Liver (tissue), 9 donors: Measurements from ENCODE around the gene ZCCHC4. TPM values are rescaled to one million over a fixed set of nuclear protein-coding genes. Genes with fewer than 3 reads are reported as not detected.

Experiments
- DNase-seq: peaks from one replicate; pipeline ENCODE4 v3.0.0-alpha.2; 2017; ENCODE audit warnings: low spot score
- H3K27ac ChIP-seq, 2 donors: one replicate each; pipeline ENCODE4 v1.7.0; 2013; ENCODE audit warnings: inconsistent platforms in 2 of 2, low read length in 2 of 2, control low read depth in 1 of 2, low read depth in 1 of 2, mild to moderate bottlenecking in 1 of 2
- H3K27me3 ChIP-seq, 4 donors: one replicate each; pipeline versions ENCODE4 v1.6.1 to v1.7.0; 2013; ENCODE audit warnings: low read length in 3 of 4, inconsistent platforms in 1 of 4, mild to moderate bottlenecking in 1 of 4, moderate library complexity in 1 of 4; ENCODE audit not compliant: control insufficient read depth in 4 of 4, insufficient read depth in 4 of 4
- H3K36me3 ChIP-seq, 4 donors: one replicate each; pipeline versions ENCODE4 v1.6.1 to v1.7.0; 2013; ENCODE audit warnings: low read length in 3 of 4, mild to moderate bottlenecking in 3 of 4, low read depth in 1 of 4, moderate library complexity in 1 of 4; ENCODE audit not compliant: control insufficient read depth in 4 of 4, insufficient read depth in 3 of 4
- H3K4me1 ChIP-seq, 4 donors: one replicate each; pipeline versions ENCODE4 v1.6.1 to v1.7.0; 2013; ENCODE audit warnings: low read length in 3 of 4, mild to moderate bottlenecking in 3 of 4, moderate library complexity in 1 of 4; ENCODE audit not compliant: control insufficient read depth in 4 of 4, insufficient read depth in 4 of 4
- H3K4me3 ChIP-seq, 3 donors: one replicate each; pipeline versions ENCODE4 v1.6.1 to v1.7.0; 2013; ENCODE audit warnings: low read length in 3 of 3, control low read depth in 1 of 3, low read depth in 1 of 3, mild to moderate bottlenecking in 1 of 3
- H3K9ac ChIP-seq, 2 donors: one replicate each; pipeline ENCODE4 v1.7.0; 2013; ENCODE audit warnings: low read length in 2 of 2, mild to moderate bottlenecking in 2 of 2, moderate library complexity in 2 of 2, control low read depth in 1 of 2, low read depth in 1 of 2
- H3K9me3 ChIP-seq, 4 donors: one replicate each; pipeline versions ENCODE4 v1.6.1 to v1.7.0; 2013; ENCODE audit warnings: low read length in 3 of 4; ENCODE audit not compliant: control insufficient read depth in 4 of 4
- EGR1 ChIP-seq, 2 donors: IDR thresholded peaks; 2 replicates each; pipeline ENCODE4 v1.6.1; 2016 to 2018; ENCODE audit warnings: antibody characterized with exemption in 2 of 2, low read depth in 2 of 2
- GABPA ChIP-seq, 2 donors: IDR thresholded peaks in 1 of 2; conservative IDR thresholded peaks in 1 of 2; 2 replicates each; pipeline ENCODE4 v1.6.1; 2016; ENCODE audit warnings: antibody characterized with exemption in 2 of 2, mild to moderate bottlenecking in 1 of 2, moderate library complexity in 1 of 2
- HNF4A ChIP-seq, 2 donors: conservative IDR thresholded peaks; 2 replicates each; pipeline ENCODE4 v1.6.1; 2016; ENCODE audit warnings: antibody characterized with exemption in 2 of 2, mild to moderate bottlenecking in 2 of 2
- HNF4G ChIP-seq: IDR thresholded peaks from 2 replicates; pipeline ENCODE4 v1.6.1; 2016; ENCODE audit warnings: antibody characterized with exemption
- JUND ChIP-seq, 2 donors: IDR thresholded peaks; 2 replicates each; pipeline ENCODE4 v1.6.1; 2016; ENCODE audit warnings: antibody characterized with exemption in 2 of 2
- NR2F2 ChIP-seq: IDR thresholded peaks from 2 replicates; pipeline ENCODE4 v1.6.1; 2016; ENCODE audit warnings: antibody characterized with exemption
- RAD21 ChIP-seq, 2 donors: IDR thresholded peaks; 2 replicates each; pipeline ENCODE4 v1.6.1; 2016; ENCODE audit warnings: antibody characterized with exemption in 2 of 2, mild to moderate bottlenecking in 2 of 2
- RXRA ChIP-seq, 2 donors: IDR thresholded peaks; 2 replicates each; pipeline ENCODE4 v1.6.1; 2017 to 2018; ENCODE audit warnings: antibody characterized with exemption in 2 of 2, mild to moderate bottlenecking in 1 of 2
- SP1 ChIP-seq: IDR thresholded peaks from 2 replicates; pipeline ENCODE4 v1.6.1; 2018; ENCODE audit warnings: antibody characterized with exemption, mild to moderate bottlenecking
- YY1 ChIP-seq: IDR thresholded peaks from 2 replicates; pipeline ENCODE4 v1.6.1; 2016; ENCODE audit warnings: antibody characterized with exemption, mild to moderate bottlenecking
- WGBS: extraction: QIAGEN DNeasy Blood & Tissue Kit; methylation state at CpG from one replicate; pipeline ENCODE4 v1.1.7; 2013; 5-methylcytosine and 5-hydroxymethylcytosine counted together
- polyA plus RNA-seq, 2 donors: library from polyadenylated mRNA; stranded (reverse) in 1 of 2; unstranded in 1 of 2; fragments of 200-250 nt in 1 of 2; fragments of >200 nt in 1 of 2; fragmentation: Nextera tagmentation in 1 of 2; extraction: Ambion mirVana in 1 of 2; gene quantifications; one replicate each; pipeline versions ENCODE4 v1.2.1 to v1.2.3, GENCODE V29; 2013 to 2015
- total RNA-seq, 2 donors: library from RNA; depleted of rRNA; stranded (reverse); fragments of >200 nt; gene quantifications; one replicate each; pipeline ENCODE4 v1.2.3, GENCODE V29; 2014
- TF ChIP-seq, protein P1 (sequence below): fragments of 150-350 bp; IDR thresholded peaks from 2 replicates; pipeline ENCODE4 v1.5.1; 2017; ENCODE audit warnings: improper control_type of control experiment, low read depth, low read length; ENCODE audit not compliant: missing input control
- TF ChIP-seq, protein P2 (sequence below): IDR thresholded peaks from 2 replicates; pipeline ENCODE4 v1.6.1; 2016; ENCODE audit warnings: antibody characterized with exemption
- TF ChIP-seq, protein P3 (sequence below): IDR thresholded peaks from 2 replicates; pipeline ENCODE4 v1.6.1; 2016; ENCODE audit warnings: antibody characterized with exemption
- TF ChIP-seq, protein P4 (sequence below): IDR thresholded peaks from 2 replicates; pipeline ENCODE4 v1.6.1; 2016; ENCODE audit warnings: antibody characterized with exemption
- TF ChIP-seq, protein P5 (sequence below): IDR thresholded peaks from 2 replicates; pipeline ENCODE4 v1.6.1; 2016; ENCODE audit warnings: antibody characterized with exemption, mild to moderate bottlenecking
- donor health status: healthy.
- donor health status: healthy.
- donor health status: healthy.
- donor health status: healthy.
- donor health status: healthy.

ZCCHC4 gene
- total and polyA plus RNA-seq, 4 donors: 2.1 to 7.4 (median 4.6) TPM

DNA sequence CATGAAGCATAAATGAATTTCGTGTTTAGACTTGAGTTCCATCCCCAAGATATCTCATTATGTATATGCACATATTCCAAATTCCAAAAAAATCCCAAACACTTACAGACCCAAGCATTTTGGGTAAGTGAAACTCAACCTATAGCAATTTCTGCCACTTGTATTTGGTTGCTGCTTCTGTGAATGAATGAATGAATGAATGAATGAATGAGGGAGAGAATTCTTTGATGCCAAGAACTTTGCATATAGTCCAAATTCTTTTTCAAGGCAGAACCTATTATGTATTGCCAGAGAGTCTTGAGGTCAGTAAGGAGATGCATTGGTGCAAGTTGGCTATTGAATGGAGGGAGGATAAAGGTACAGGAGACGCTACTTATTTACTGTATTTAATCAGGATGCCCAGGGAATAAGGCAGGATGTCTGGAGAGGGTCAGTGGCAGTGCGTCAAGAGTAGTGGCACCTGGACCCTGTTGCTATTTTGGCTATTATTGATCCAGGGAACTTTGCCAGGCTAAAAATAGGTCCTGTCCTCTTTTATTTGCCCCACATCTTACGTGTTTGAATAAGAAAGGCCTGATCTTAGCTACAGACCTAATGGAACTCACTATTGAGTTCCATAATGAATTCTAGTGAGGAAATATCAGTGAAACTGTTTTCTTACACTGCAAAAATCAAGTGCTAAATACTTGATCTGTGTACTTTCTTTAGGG lies 98.4 kb downstream of the ZCCHC4 start:
- H3K27me3 ChIP-seq: no peaks in the 10 kb centered on the region
- TF ChIP-seq, protein P1, sequence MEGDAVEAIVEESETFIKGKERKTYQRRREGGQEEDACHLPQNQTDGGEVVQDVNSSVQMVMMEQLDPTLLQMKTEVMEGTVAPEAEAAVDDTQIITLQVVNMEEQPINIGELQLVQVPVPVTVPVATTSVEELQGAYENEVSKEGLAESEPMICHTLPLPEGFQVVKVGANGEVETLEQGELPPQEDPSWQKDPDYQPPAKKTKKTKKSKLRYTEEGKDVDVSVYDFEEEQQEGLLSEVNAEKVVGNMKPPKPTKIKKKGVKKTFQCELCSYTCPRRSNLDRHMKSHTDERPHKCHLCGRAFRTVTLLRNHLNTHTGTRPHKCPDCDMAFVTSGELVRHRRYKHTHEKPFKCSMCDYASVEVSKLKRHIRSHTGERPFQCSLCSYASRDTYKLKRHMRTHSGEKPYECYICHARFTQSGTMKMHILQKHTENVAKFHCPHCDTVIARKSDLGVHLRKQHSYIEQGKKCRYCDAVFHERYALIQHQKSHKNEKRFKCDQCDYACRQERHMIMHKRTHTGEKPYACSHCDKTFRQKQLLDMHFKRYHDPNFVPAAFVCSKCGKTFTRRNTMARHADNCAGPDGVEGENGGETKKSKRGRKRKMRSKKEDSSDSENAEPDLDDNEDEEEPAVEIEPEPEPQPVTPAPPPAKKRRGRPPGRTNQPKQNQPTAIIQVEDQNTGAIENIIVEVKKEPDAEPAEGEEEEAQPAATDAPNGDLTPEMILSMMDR: no peak
- TF ChIP-seq EGR1 (IDR thresholded peaks at IDR 0.05; ENCODE audit: low read depth in 2 of 2): no peak
- no peak for TF ChIP-seq NR2F2
- peak in 1 of 2 donors; percentile 44 for TF ChIP-seq HNF4A (conservative IDR thresholded peaks at IDR 0.05)
- TF ChIP-seq RXRA (IDR thresholded peaks at IDR 0.05): no peak
- no peak for TF ChIP-seq HNF4G
- TF ChIP-seq, protein P2, sequence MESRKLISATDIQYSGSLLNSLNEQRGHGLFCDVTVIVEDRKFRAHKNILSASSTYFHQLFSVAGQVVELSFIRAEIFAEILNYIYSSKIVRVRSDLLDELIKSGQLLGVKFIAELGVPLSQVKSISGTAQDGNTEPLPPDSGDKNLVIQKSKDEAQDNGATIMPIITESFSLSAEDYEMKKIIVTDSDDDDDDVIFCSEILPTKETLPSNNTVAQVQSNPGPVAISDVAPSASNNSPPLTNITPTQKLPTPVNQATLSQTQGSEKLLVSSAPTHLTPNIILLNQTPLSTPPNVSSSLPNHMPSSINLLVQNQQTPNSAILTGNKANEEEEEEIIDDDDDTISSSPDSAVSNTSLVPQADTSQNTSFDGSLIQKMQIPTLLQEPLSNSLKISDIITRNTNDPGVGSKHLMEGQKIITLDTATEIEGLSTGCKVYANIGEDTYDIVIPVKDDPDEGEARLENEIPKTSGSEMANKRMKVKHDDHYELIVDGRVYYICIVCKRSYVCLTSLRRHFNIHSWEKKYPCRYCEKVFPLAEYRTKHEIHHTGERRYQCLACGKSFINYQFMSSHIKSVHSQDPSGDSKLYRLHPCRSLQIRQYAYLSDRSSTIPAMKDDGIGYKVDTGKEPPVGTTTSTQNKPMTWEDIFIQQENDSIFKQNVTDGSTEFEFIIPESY: no peak
- TF ChIP-seq SP1: peak; percentile 16
- no peak for TF ChIP-seq RAD21 (IDR thresholded peaks at IDR 0.05)
- TF ChIP-seq, protein P3, sequence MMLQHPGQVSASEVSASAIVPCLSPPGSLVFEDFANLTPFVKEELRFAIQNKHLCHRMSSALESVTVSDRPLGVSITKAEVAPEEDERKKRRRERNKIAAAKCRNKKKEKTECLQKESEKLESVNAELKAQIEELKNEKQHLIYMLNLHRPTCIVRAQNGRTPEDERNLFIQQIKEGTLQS: no peak
- TF ChIP-seq JUND (IDR thresholded peaks at IDR 0.05): no peak
- TF ChIP-seq, protein P4, sequence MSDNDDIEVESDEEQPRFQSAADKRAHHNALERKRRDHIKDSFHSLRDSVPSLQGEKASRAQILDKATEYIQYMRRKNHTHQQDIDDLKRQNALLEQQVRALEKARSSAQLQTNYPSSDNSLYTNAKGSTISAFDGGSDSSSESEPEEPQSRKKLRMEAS: no peak
- H3K9me3 ChIP-seq: no peaks in the 10 kb centered on the region
- DNase-seq: no peak
- 57% methylated on average over 4 of the region's 4 CpGs for WGBS
- H3K4me1 ChIP-seq: peaks cover 0 to 10% (median 2%) of the 10 kb centered on the region in 4 donors
- no peak overlapping the region for H3K4me3 ChIP-seq
- H3K36me3 ChIP-seq: peaks cover 5 to 35% (median 28%) of the 10 kb centered on the region in 4 donors
- H3K27ac ChIP-seq: no peak overlapping the region
- no peak overlapping the region for H3K9ac ChIP-seq

DNA sequence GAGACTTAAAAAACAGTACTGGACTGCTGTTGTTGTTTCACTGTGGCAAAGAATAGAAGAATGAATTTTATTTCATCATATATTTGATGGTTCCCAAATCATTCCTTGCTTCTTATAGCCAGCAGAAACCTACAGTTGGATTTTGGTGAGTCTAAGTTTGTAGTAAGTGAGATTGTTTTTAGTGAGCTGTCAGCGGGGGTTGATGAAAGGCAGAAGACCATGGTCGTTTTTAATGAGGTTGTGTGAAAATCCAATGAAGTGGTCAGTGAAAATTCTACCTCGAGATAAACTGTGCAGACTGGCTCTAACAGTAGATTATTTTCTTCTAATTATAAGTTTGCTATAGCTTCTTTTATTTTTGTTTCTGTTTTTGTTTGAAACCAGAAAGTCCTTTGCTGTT lies 100.7 kb downstream of the ZCCHC4 start:
- Histone ChIP-seq H3K36me3 (peaks cover 5 to 49% (median 30%) of the 10 kb centered on the region in 4 donors), H3K4me3 (no peak overlapping the region), H3K9me3 (no peaks in the 10 kb centered on the region), H3K27me3 (no peaks in the 10 kb centered on the region), H3K27ac (no peak overlapping the region), H3K9ac (no peak overlapping the region), H3K4me1 (peaks cover 0 to 6% (median 1%) of the 10 kb centered on the region in 4 donors)
- no peak for TF ChIP-seq JUND (IDR thresholded peaks at IDR 0.05)
- TF ChIP-seq EGR1 (IDR thresholded peaks at IDR 0.05; ENCODE audit: low read depth in 2 of 2): no peak
- no peak for TF ChIP-seq HNF4A (conservative IDR thresholded peaks at IDR 0.05)
- TF ChIP-seq, protein P5, sequence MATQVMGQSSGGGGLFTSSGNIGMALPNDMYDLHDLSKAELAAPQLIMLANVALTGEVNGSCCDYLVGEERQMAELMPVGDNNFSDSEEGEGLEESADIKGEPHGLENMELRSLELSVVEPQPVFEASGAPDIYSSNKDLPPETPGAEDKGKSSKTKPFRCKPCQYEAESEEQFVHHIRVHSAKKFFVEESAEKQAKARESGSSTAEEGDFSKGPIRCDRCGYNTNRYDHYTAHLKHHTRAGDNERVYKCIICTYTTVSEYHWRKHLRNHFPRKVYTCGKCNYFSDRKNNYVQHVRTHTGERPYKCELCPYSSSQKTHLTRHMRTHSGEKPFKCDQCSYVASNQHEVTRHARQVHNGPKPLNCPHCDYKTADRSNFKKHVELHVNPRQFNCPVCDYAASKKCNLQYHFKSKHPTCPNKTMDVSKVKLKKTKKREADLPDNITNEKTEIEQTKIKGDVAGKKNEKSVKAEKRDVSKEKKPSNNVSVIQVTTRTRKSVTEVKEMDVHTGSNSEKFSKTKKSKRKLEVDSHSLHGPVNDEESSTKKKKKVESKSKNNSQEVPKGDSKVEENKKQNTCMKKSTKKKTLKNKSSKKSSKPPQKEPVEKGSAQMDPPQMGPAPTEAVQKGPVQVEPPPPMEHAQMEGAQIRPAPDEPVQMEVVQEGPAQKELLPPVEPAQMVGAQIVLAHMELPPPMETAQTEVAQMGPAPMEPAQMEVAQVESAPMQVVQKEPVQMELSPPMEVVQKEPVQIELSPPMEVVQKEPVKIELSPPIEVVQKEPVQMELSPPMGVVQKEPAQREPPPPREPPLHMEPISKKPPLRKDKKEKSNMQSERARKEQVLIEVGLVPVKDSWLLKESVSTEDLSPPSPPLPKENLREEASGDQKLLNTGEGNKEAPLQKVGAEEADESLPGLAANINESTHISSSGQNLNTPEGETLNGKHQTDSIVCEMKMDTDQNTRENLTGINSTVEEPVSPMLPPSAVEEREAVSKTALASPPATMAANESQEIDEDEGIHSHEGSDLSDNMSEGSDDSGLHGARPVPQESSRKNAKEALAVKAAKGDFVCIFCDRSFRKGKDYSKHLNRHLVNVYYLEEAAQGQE: no peak
- TF ChIP-seq, protein P4: no peak
- TF ChIP-seq GABPA (IDR thresholded peaks at IDR 0.05 in 1 of 2, conservative IDR thresholded peaks at IDR 0.05 in 1 of 2): no peak
- no peak for TF ChIP-seq YY1
- no peak for TF ChIP-seq NR2F2
- TF ChIP-seq, protein P3: no peak
- TF ChIP-seq, protein P2: no peak
- TF ChIP-seq RXRA (IDR thresholded peaks at IDR 0.05): no peak
- no peak for TF ChIP-seq SP1
- WGBS: 85% methylated on average over 3 of the region's 3 CpGs
- no peak for DNase-seq
